Loucy (cell line): ENCODE data around the gene MIB1.

Experiments
- H2AFZ ChIP-seq: fragments of 200-600 bp; sonication (generic); 2 replicates; pipeline ENCODE4 v1.6.0; 2016; ENCODE audit warnings: antibody characterized with exemption, mild to moderate bottlenecking, low read length, moderate library complexity
- H3F3A ChIP-seq: fragments of 200-600 bp; 2 replicates; pipeline ENCODE4 v1.6.0; 2016; ENCODE audit warnings: antibody characterized with exemption, low read depth, mild to moderate bottlenecking
- H3K27me3 ChIP-seq: fragments of 200-600 bp; sonication (generic); 2 replicates; pipeline ENCODE4 v1.6.1; 2014; ENCODE audit warnings: low read length, mild to moderate bottlenecking; ENCODE audit not compliant: insufficient read depth, poor library complexity, severe bottlenecking
- H3K36me3 ChIP-seq: fragments of 200-600 bp; sonication (generic); 2 replicates; pipeline ENCODE4 v1.6.1; 2016; ENCODE audit warnings: low read length; ENCODE audit not compliant: insufficient read depth
- H3K4me1 ChIP-seq: fragments of 200-600 bp; sonication (generic); 2 replicates; pipeline ENCODE4 v1.5.1; 2014; ENCODE audit warnings: low read length, mild to moderate bottlenecking; ENCODE audit not compliant: insufficient read depth, poor library complexity, severe bottlenecking
- H3K4me2 ChIP-seq: fragments of 200-600 bp; sonication (generic); 2 replicates; pipeline ENCODE4 v1.6.0; 2014; ENCODE audit warnings: antibody characterized with exemption, low read length, low read depth, mild to moderate bottlenecking; ENCODE audit not compliant: poor library complexity, severe bottlenecking
- H3K4me3 ChIP-seq: fragments of 200-600 bp; sonication (generic); 2 replicates; pipeline ENCODE4 v1.5.1; 2014; ENCODE audit warnings: low read length, mild to moderate bottlenecking, mixed read lengths; ENCODE audit not compliant: poor library complexity, severe bottlenecking
- H3K79me2 ChIP-seq: fragments of 200-600 bp; sonication (generic); 2 replicates; pipeline ENCODE4 v1.6.1; 2014; ENCODE audit warnings: low read length; ENCODE audit not compliant: insufficient read depth
- H3K9ac ChIP-seq: fragments of 200-600 bp; sonication (generic); 2 replicates; pipeline ENCODE4 v1.6.0; 2014; ENCODE audit warnings: mild to moderate bottlenecking, low read depth, low read length, moderate library complexity; ENCODE audit not compliant: poor library complexity, severe bottlenecking
- H3K9me2 ChIP-seq: fragments of 200-600 bp; sonication (generic); replicated peaks from 2 replicates; pipeline ENCODE4 v1.6.1; 2016; ENCODE audit warnings: low read depth, low read length, mixed read lengths
- H3K9me3 ChIP-seq: fragments of 200-600 bp; sonication (generic); 2 replicates; pipeline ENCODE4 v1.6.1; 2014; ENCODE audit warnings: mild to moderate bottlenecking, antibody characterized with exemption, low read length, low read depth; ENCODE audit not compliant: insufficient read depth
- H4K20me1 ChIP-seq: fragments of 200-600 bp; sonication (generic); 2 replicates; pipeline ENCODE4 v1.6.0; 2014; ENCODE audit warnings: antibody characterized with exemption, low read length, mild to moderate bottlenecking; ENCODE audit not compliant: insufficient read depth, poor library complexity, severe bottlenecking
- CTCF ChIP-seq: fragments of 200-600 bp; sonication (generic); conservative IDR thresholded peaks from 2 replicates; pipeline ENCODE4 v1.5.1; 2014; ENCODE audit warnings: mild to moderate bottlenecking, antibody characterized with exemption, low read length
- EZH2phosphoT487 ChIP-seq: fragments of 200-600 bp; IDR thresholded peaks from 2 replicates; pipeline ENCODE4 v1.6.1; 2018; ENCODE audit warnings: antibody characterized with exemption, mild to moderate bottlenecking, moderate library complexity, borderline replicate concordance

MIB1 gene

GRCh38 chr18:21701621-21702020 lies 39.0 kb upstream of the MIB1 start:
- H3K79me2 ChIP-seq, result peaks cover 31% of the 10 kb centered on the region

GRCh38 chr18:21702602-21703001 lies 38.0 kb upstream of the MIB1 start:
- Histone ChIP-seq H3F3A (no peaks in the 10 kb centered on the region), H3K9me2 (no peaks in the 10 kb centered on the region), H3K4me1 (peaks cover 29% of the 10 kb centered on the region), H3K9me3 (no peaks in the 10 kb centered on the region), H3K36me3 (no peaks in the 10 kb centered on the region), H3K79me2 (peaks cover 31% of the 10 kb centered on the region), H3K27me3 (no peaks in the 10 kb centered on the region), H2AFZ (no peak overlapping the region), H3K4me2 (peak overlapping the region; percentile 72), H3K9ac (peak overlapping the region; percentile 81), H4K20me1 (peaks cover 8% of the 10 kb centered on the region), H3K4me3 (peak overlapping the region; percentile 99)
- TF ChIP-seq EZH2phosphoT487 (no peak), CTCF (no peak)

More at GRCh38 chr18:21701621-21702020, 39.0 kb upstream of the MIB1 start:
- Histone ChIP-seq H3K4me3 (peak overlapping the region; percentile 99), H2AFZ (no peak overlapping the region), H3K9ac (peak overlapping the region; percentile 81), H3K9me3 (no peaks in the 10 kb centered on the region), H3K9me2 (no peaks in the 10 kb centered on the region), H3F3A (no peaks in the 10 kb centered on the region), H3K36me3 (no peaks in the 10 kb centered on the region), H4K20me1 (peaks cover 8% of the 10 kb centered on the region), H3K4me2 (peak overlapping the region; percentile 72), H3K27me3 (no peaks in the 10 kb centered on the region), H3K4me1 (peaks cover 29% of the 10 kb centered on the region)
- TF ChIP-seq CTCF, result no peak
- no peak for TF ChIP-seq EZH2phosphoT487

- Histone ChIP-seq H2AFZ (peak overlapping the region; percentile 95), H3K4me3 (peak overlapping the region; percentile 99), H3K79me2 (peaks cover 31% of the 10 kb centered on the region), H3K9me2 (no peaks in the 10 kb centered on the region), H3K9ac (peak overlapping the region; percentile 81), H3F3A (no peaks in the 10 kb centered on the region), H3K9me3 (no peaks in the 10 kb centered on the region), H3K4me2 (peak overlapping the region; percentile 72), H4K20me1 (peaks cover 8% of the 10 kb centered on the region), H3K36me3 (no peaks in the 10 kb centered on the region), H3K27me3 (no peaks in the 10 kb centered on the region), H3K4me1 (peaks cover 29% of the 10 kb centered on the region)
- TF ChIP-seq CTCF (no peak), EZH2phosphoT487 (no peak)
Observed at GRCh38 chr18:21703241-21703820, 37.3 kb upstream of the MIB1 start.
